ENCODE results near the gene FN1. TPM values are rescaled to one million over a fixed set of nuclear protein-coding genes. Genes with fewer than 3 reads are reported as not detected.

FN1 gene
- total RNA-seq, 1 experiment from 2014 or later, result 102 TPM

DNA sequence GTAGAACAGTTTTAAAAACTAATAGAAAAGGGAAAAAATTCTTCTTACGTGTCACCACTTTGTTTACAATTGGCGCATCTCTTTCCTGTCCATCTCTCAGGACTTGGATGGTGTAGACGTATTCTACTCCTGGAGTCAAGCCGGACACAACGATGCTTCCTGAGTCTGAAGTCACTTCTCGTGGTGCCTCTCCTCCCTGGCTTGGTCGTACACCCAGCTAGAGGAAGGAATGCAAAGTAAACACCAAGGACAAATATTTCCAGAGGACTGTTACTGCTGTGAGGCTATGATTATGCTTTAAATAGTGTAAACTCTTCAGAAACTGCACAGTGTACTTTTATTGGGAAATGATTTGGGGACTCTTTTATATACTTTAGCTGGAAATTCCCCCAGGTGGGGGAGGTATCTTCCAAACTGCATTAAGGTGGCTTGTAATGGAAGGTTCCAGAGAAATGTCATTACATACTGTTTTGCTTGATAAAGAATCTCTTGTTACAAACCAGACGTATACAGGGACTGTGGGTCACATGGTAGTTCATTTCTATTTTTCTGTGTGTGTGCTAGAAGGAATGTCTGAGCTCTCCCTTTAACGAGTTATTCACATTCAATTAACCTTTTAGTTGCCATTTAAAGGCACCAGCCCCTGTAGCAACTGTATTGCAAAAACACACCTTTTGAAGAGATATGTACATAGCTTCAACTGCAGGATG lies 38.1 kb downstream of the FN1 start (continued):
- TF ChIP-seq, protein P1, sequence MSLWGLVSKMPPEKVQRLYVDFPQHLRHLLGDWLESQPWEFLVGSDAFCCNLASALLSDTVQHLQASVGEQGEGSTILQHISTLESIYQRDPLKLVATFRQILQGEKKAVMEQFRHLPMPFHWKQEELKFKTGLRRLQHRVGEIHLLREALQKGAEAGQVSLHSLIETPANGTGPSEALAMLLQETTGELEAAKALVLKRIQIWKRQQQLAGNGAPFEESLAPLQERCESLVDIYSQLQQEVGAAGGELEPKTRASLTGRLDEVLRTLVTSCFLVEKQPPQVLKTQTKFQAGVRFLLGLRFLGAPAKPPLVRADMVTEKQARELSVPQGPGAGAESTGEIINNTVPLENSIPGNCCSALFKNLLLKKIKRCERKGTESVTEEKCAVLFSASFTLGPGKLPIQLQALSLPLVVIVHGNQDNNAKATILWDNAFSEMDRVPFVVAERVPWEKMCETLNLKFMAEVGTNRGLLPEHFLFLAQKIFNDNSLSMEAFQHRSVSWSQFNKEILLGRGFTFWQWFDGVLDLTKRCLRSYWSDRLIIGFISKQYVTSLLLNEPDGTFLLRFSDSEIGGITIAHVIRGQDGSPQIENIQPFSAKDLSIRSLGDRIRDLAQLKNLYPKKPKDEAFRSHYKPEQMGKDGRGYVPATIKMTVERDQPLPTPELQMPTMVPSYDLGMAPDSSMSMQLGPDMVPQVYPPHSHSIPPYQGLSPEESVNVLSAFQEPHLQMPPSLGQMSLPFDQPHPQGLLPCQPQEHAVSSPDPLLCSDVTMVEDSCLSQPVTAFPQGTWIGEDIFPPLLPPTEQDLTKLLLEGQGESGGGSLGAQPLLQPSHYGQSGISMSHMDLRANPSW (CRISPR knock-in tag; conservative IDR thresholded peaks at IDR 0.05; ENCODE audit: low read depth), result no peak
- TF ChIP-seq TEAD1 (CRISPR knock-in tag; IDR thresholded peaks at IDR 0.05) (no peak), ZNF423 (CRISPR knock-in tag; IDR thresholded peaks at IDR 0.05) (no peak)

DNA sequence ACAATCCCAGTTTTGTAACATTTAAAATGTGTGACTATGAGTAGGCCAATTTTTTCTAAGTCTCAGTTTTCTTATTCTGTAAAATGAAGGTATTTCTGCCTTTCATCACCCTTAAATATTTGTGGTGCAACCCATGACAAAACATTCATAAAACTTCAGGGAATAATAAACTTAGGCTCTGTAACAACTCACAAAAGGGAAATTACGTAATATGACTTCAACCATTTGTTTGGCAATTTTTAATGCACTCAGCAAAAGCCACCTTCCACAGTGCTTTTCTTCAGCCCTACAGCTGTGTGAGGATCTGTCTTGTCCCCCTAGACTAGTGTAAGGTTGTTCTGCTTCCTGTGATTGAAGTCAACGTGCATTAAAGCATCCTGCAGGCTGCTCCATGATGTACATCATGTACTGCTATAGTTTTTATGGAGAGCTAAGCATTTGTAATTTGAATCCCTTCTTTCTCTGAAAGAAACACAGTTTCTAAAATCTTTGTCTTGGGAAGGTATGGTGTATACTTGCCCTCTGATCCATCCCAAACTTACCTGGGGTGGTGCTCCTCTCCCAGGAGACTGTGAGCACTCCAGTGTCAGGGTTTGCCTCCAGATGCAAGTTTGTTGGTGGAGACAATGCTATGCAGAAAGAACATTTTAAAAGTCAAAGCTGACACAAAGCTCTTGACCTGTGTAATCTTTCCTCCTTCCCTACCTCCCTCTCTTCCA lies 39.1 kb downstream of the FN1 start:
- peaks cover 25% of the 10 kb centered on the region for H3K4me1 Mint-ChIP-seq
- DNase-seq (ENCODE audit: low spot score) (no peak), ATAC-seq (no peak)
- no peaks in the 10 kb centered on the region for H3K27me3 Mint-ChIP-seq (ENCODE audit: low read depth)
- peaks cover 53% of the 10 kb centered on the region for H3K36me3 Mint-ChIP-seq
- no peak overlapping the region for H3K27ac Mint-ChIP-seq
- no peak for TF ChIP-seq MLX (CRISPR knock-in tag; IDR thresholded peaks at IDR 0.05)
- H3K9me3 Mint-ChIP-seq, result no peaks in the 10 kb centered on the region; the same call in 1 of the 2 replicates
- H3K4me3 Mint-ChIP-seq, result no peak overlapping the region
- ChIA-PET CTCF (no interaction called here), POLR2A (no interaction called here)

- no peaks in the 10 kb centered on the region; the same call in 1 of the 2 replicates for H3K9me3 Mint-ChIP-seq
- H3K27me3 Mint-ChIP-seq (ENCODE audit: low read depth), result no peaks in the 10 kb centered on the region
- ATAC-seq (no peak), DNase-seq (ENCODE audit: low spot score) (no peak)
- TF ChIP-seq, protein P2, sequence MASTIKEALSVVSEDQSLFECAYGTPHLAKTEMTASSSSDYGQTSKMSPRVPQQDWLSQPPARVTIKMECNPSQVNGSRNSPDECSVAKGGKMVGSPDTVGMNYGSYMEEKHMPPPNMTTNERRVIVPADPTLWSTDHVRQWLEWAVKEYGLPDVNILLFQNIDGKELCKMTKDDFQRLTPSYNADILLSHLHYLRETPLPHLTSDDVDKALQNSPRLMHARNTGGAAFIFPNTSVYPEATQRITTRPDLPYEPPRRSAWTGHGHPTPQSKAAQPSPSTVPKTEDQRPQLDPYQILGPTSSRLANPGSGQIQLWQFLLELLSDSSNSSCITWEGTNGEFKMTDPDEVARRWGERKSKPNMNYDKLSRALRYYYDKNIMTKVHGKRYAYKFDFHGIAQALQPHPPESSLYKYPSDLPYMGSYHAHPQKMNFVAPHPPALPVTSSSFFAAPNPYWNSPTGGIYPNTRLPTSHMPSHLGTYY (CRISPR knock-in tag; IDR thresholded peaks at IDR 0.05), result no peak
- TF ChIP-seq ZNF138 (CRISPR knock-in tag; conservative IDR thresholded peaks at IDR 0.05) (no peak), ZMAT4 (CRISPR knock-in tag; IDR thresholded peaks at IDR 0.05) (no peak), ZNF512 (CRISPR knock-in tag; IDR thresholded peaks at IDR 0.05; ENCODE audit: borderline replicate concordance) (no peak), NFE2L1 (CRISPR knock-in tag; IDR thresholded peaks at IDR 0.05) (no peak), SMAD3 (CRISPR knock-in tag; IDR thresholded peaks at IDR 0.05; ENCODE audit: borderline replicate concordance) (no peak), IRF2 (CRISPR knock-in tag; IDR thresholded peaks at IDR 0.05; ENCODE audit: borderline replicate concordance, low read depth) (no peak)
- peak overlapping the region; percentile 5; the same call in 1 of the 2 replicates for H3K27ac Mint-ChIP-seq
- no peak overlapping the region for H3K4me3 Mint-ChIP-seq
- ChIA-PET CTCF (no interaction called here), POLR2A (no interaction called here)
- peaks cover 28% of the 10 kb centered on the region for H3K4me1 Mint-ChIP-seq
- peaks cover 61% of the 10 kb centered on the region for H3K36me3 Mint-ChIP-seq
These were observed 40.0 kb downstream of the FN1 start for GRCh38 chr2:215395687-215396460.

Data from WTC11 (cell line).